ENCODE measurements around the gene FAM20C. TPM values are rescaled to one million over a fixed set of nuclear protein-coding genes. Genes with fewer than 3 reads are reported as not detected.
"Not testable (repeated sequence)": the region's sequence is repeated elsewhere in the genome, so short reads cannot be mapped to it uniquely, and the experiment has no call there.

The FAM20C gene
- total RNA-seq, 1 donor from 2014 or later = 10.0 TPM

DNA sequence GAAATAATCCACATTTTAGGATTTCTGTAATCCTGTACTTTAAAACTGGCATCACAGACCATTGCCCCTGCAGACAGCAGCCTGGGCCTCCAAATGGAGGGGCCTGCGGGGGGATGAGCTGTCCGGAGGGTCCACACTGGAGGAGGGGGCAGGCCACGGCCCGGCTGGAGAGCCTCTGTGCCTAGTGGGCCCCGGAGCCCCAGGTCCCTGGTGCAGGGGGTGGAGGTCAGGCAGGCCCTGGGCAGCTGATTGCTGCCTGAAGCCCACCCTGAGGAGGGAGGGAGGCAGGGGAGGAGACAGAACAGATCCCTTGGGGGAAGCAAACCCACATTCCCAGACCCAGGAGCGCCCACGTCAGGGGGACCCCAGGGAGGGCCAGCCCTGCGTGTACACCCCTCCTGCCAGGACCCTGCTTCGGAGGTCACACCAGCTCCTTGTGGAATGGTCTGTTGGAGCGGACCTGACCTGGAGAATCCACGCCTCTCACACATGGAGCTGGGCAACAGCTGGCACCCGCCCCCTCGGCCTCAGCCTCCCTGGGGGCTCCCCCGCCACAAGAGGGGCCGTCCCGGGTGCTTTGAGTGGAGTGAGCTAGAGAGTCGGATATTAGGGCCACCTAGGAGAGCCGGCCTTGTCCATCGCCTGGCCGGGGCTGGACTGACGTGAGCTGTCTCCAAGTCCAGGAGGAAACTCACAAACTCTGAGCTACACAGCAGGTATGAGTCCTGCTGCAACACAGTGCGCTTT, 12.2 kb upstream of the FAM20C start:
- H3K27me3 Mint-ChIP-seq (ENCODE audit: low read depth, unreplicated experiment) = peaks cover 58% of the 10 kb centered on the region
- Histone ChIP-seq H3K9me3 (ENCODE audit: insufficient read depth, low read depth, low read length) (no peaks in the 10 kb centered on the region), H3K27me3 (ENCODE audit: insufficient read depth, low read length) (no peaks in the 10 kb centered on the region), H2AFZ (ENCODE audit: low read depth, low read length) (no peak overlapping the region), H3K79me2 (ENCODE audit: insufficient read depth, low read length) (no peaks in the 10 kb centered on the region), H3K4me1 (ENCODE audit: insufficient read depth, low read length) (no peaks in the 10 kb centered on the region), H3K36me3 (ENCODE audit: insufficient read depth, low read length) (no peaks in the 10 kb centered on the region), H4K20me1 (ENCODE audit: insufficient read depth, low read length) (no peaks in the 10 kb centered on the region), H3K27ac (ENCODE audit: low read depth, low read length) (no peak overlapping the region), H3K4me3 (ENCODE audit: insufficient read depth, low read depth, low read length) (no peak overlapping the region), H3K9ac (ENCODE audit: low read length) (no peak overlapping the region), H3K4me2 (ENCODE audit: low read length) (no peak overlapping the region)
- FAIRE-seq = no peak
- no peak for TF ChIP-seq EZH2 (IDR thresholded peaks at IDR 0.05; ENCODE audit: insufficient read depth, low read length)
- TF ChIP-seq, protein P1, sequence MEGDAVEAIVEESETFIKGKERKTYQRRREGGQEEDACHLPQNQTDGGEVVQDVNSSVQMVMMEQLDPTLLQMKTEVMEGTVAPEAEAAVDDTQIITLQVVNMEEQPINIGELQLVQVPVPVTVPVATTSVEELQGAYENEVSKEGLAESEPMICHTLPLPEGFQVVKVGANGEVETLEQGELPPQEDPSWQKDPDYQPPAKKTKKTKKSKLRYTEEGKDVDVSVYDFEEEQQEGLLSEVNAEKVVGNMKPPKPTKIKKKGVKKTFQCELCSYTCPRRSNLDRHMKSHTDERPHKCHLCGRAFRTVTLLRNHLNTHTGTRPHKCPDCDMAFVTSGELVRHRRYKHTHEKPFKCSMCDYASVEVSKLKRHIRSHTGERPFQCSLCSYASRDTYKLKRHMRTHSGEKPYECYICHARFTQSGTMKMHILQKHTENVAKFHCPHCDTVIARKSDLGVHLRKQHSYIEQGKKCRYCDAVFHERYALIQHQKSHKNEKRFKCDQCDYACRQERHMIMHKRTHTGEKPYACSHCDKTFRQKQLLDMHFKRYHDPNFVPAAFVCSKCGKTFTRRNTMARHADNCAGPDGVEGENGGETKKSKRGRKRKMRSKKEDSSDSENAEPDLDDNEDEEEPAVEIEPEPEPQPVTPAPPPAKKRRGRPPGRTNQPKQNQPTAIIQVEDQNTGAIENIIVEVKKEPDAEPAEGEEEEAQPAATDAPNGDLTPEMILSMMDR (IDR thresholded peaks at IDR 0.05; ENCODE audit: insufficient read depth, low read depth, low read length) = no peak
- no peak overlapping the region for H3K27ac Mint-ChIP-seq (ENCODE audit: unreplicated experiment)
- H3K4me3 Mint-ChIP-seq (ENCODE audit: unreplicated experiment) = no peak overlapping the region
- no peaks in the 10 kb centered on the region for H3K4me1 Mint-ChIP-seq (ENCODE audit: low read depth, unreplicated experiment)
- no peak for DNase-seq (ENCODE audit: low read depth)
- no peaks in the 10 kb centered on the region for H3K9me3 Mint-ChIP-seq (ENCODE audit: unreplicated experiment)
- H3K36me3 Mint-ChIP-seq (ENCODE audit: low read depth, unreplicated experiment) = peaks cover 2% of the 10 kb centered on the region

DNA sequence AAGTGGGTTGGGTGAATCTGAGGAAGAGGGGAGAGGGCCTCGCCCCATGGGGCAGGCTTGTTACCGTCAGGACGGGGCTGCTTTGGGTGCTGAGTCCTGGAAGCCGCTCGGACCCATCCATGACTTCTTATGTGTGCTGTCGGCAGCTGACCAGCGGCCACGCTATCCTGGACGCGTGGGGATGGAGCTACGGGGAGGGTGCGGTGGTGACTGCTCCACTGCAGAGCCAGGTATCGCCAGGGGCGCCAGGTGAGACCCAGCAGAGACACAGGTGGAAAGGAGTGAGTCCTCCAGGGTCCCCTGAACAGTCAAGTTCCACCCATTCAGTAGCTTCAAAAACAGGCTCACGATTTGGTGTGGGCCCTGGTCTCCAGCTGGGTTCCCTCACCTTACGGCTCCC, 10.6 kb upstream of the FAM20C start:
- H3K4me3 ChIP-seq (ENCODE audit: insufficient read depth, low read depth, low read length) = no peak overlapping the region
- H3K27me3 Mint-ChIP-seq (ENCODE audit: low read depth, unreplicated experiment) = peaks cover 56% of the 10 kb centered on the region
- no peaks in the 10 kb centered on the region for H3K4me1 Mint-ChIP-seq (ENCODE audit: low read depth, unreplicated experiment)
- no peaks in the 10 kb centered on the region for H3K36me3 ChIP-seq (ENCODE audit: insufficient read depth, low read length)
- no peak for DNase-seq (ENCODE audit: low read depth)
- H3K36me3 Mint-ChIP-seq (ENCODE audit: low read depth, unreplicated experiment) = no peaks in the 10 kb centered on the region
- no peaks in the 10 kb centered on the region for H3K27me3 ChIP-seq (ENCODE audit: insufficient read depth, low read length)
- no peak overlapping the region for H3K4me2 ChIP-seq (ENCODE audit: low read length)
- TF ChIP-seq EZH2 (IDR thresholded peaks at IDR 0.05; ENCODE audit: insufficient read depth, low read length) = no peak
- TF ChIP-seq, protein P1 (IDR thresholded peaks at IDR 0.05; ENCODE audit: insufficient read depth, low read depth, low read length) = no peak
- no peak overlapping the region for H2AFZ ChIP-seq (ENCODE audit: low read depth, low read length)
- FAIRE-seq = no peak
- no peak overlapping the region for H3K27ac ChIP-seq (ENCODE audit: low read depth, low read length)
- H4K20me1 ChIP-seq (ENCODE audit: insufficient read depth, low read length) = no peaks in the 10 kb centered on the region
- no peaks in the 10 kb centered on the region for H3K4me1 ChIP-seq (ENCODE audit: insufficient read depth, low read length)
- no peaks in the 10 kb centered on the region for H3K9me3 ChIP-seq (ENCODE audit: insufficient read depth, low read depth, low read length)
- peaks cover 3% of the 10 kb centered on the region for H3K9me3 Mint-ChIP-seq (ENCODE audit: unreplicated experiment)
- H3K9ac ChIP-seq (ENCODE audit: low read length) = no peak overlapping the region
- no peaks in the 10 kb centered on the region for H3K79me2 ChIP-seq (ENCODE audit: insufficient read depth, low read length)
- H3K4me3 Mint-ChIP-seq (ENCODE audit: unreplicated experiment) = no peak overlapping the region
- no peak overlapping the region for H3K27ac Mint-ChIP-seq (ENCODE audit: unreplicated experiment)

DNA sequence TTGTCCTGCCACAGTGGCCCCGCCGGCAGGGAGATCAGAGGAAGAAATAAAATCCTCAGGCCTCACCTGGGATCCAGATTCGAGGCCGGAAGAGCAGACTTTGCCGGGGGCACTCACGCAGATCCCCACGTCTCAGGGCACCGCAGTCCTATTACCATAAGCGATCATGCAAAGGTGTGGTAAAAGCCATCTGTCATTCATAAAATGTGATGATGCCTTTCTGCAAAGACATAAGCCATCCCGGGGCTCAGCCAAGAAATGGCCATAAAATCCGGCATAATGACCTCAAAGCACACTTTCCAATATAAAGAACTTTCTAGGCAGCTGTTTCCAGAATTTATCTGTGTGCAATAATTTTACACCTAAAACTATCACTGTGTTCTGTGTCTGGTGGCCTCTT, 9.9 kb upstream of the FAM20C start:
- not testable (repeated sequence) for H3K9ac ChIP-seq (ENCODE audit: low read length); H4K20me1 ChIP-seq (ENCODE audit: insufficient read depth, low read length); H3K27ac Mint-ChIP-seq (ENCODE audit: unreplicated experiment); H3K27me3 ChIP-seq (ENCODE audit: insufficient read depth, low read length); H3K9me3 Mint-ChIP-seq (ENCODE audit: unreplicated experiment); H3K4me1 Mint-ChIP-seq (ENCODE audit: low read depth, unreplicated experiment); DNase-seq (ENCODE audit: low read depth); H3K4me1 ChIP-seq (ENCODE audit: insufficient read depth, low read length); H3K27ac ChIP-seq (ENCODE audit: low read depth, low read length); H3K36me3 ChIP-seq (ENCODE audit: insufficient read depth, low read length); H3K36me3 Mint-ChIP-seq (ENCODE audit: low read depth, unreplicated experiment); H3K4me2 ChIP-seq (ENCODE audit: low read length); H3K4me3 ChIP-seq (ENCODE audit: insufficient read depth, low read depth, low read length); H2AFZ ChIP-seq (ENCODE audit: low read depth, low read length); H3K9me3 ChIP-seq (ENCODE audit: insufficient read depth, low read depth, low read length); FAIRE-seq; H3K79me2 ChIP-seq (ENCODE audit: insufficient read depth, low read length); H3K4me3 Mint-ChIP-seq (ENCODE audit: unreplicated experiment)
- H3K27me3 Mint-ChIP-seq (ENCODE audit: low read depth, unreplicated experiment) = peaks cover 60% of the 10 kb centered on the region

All from astrocyte (in vitro differentiated cells and primary cell).